ENCODE results near the gene EVC.

Gene EVC

DNA sequence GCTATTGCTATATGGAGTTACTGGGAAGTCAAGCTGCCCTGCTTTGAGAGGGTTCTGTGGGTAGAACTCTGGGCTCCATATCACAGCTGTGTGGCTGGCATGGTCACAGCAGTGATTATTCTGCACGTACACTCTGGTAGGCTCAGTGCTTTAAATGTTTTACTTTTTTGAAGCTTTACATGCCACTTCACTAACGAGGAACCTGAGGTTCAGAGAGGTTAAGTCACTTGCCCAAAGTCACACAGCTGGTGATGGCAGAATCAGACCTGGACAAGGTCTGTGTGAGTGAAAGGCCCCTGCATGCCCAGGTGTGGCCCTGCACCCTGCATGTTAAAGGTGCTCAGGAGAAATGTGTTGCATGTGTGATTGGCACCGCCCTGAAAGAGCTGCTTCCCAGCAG lies 24.5 kb downstream of the EVC start:
- DNase-seq: no peak

DNA sequence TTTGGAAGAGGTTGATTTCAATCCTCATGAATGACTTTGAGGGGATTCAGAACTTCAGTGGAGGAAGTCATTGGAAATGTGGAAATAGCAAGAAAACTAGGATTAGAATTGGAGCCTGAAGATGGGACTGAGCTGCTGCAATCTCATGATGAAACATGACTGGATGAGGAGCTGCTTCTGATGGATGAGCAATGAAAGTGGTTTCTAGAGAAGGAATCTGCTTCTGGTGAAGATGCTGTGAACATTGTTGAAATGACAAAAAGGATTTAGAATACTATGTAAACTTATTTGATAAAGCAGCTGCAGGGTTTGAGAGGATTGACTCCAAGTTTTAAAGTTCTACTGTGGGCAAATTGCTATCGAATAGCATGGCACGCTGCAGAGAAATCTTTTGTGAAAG lies 27.1 kb downstream of the EVC start:
- DNase-seq: no peak

DNA sequence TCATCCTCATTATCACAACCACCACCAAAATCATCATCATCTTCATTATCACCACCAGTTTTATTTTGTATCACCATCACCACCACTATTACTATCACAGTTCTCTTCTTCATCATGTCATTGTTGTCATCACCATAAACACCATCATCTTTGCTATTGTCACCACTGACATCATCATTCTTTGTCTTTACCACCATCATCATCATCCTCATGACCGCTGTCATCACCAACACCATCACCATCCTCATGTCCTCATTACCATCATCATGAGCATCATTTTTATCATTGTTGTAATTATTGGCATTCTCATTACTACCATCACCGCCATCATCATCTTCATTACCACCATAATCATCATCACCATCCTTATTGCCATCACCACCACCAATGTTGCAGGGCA lies 31.4 kb downstream of the EVC start:
- no peak for DNase-seq

DNA sequence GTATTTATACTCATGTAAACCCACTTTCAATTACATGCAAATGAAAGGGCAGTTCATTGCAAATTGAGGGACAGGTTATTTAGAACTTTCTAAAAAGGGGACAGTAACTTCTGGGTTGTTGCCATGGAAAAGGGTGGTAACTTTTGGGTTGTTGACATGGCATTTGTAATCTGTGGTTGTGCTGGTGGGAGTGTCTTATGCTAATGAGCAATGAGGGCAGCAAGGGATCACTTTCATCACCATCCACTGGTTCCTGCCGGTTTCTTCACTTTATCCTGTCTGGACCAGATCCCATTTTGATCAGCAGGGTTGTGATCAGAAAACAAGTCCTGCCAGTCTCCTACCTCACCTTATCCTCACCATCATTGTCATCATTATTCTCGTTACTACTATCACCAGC lies 32.0 kb downstream of the EVC start:
- DNase-seq: no peak

DNA sequence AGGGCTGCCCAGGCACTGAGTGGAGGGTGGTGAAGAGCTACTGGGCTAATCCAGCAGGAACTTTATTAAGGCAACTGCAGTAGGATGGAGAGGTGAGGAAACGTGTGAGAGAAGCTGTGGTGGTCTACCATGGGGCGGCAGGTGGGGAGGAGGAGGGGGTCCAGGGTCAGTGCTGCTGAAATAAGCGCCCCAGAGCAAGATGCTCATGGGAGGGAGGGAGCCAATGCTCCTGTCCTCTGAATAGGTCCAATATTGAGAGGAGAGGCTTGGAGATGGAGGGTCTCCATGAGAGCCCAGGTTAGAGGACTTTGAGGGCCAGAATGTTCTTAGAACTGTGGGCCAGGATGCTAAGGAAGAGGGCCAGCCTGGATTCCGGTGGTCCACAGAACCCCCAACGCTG lies 35.2 kb downstream of the EVC start:
- DNase-seq: no peak

DNA sequence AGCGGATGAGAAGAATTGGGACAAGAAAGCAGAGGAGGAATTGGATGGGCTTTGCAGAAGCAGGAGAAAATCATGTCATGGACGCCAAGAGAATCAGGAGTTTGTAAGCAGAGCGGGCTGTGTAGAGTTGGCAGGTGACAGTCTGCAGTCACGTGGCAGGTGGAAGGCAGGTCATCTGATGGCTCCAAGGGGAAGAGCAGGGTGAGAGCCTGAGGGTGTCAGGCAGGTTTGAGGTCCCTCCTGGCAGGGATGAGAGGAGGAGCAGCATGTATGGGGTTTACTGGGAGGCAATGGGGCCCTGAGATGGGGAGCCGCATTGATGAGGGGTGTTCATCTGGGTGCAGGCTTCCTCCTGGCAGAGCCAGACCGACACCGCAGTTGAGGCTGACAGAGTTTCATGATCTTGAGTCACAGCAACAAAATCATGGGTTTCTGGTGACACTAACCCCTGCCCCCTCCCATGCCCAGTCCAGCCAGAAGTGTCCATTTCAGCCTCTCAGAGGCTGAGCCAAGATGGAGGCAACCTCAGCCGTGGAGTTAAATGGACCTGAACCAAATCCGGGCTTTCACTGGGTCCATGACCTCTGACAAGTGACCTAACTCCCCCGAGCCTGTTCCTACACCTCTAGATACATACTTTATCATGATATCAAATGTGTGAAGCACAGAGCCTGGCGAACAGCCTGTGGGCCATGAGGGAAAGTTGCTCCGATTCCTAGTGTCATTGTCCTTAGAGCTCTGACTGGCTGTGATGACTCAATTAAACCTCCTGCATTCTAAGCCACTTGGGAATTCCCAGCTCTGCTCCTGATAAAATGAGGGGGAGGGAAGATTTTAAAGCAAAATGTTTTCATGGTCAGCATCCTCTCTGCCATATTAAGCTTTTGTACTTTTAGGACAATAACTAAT lies 36.1 kb downstream of the EVC start:
- no peak for DNase-seq

DNA sequence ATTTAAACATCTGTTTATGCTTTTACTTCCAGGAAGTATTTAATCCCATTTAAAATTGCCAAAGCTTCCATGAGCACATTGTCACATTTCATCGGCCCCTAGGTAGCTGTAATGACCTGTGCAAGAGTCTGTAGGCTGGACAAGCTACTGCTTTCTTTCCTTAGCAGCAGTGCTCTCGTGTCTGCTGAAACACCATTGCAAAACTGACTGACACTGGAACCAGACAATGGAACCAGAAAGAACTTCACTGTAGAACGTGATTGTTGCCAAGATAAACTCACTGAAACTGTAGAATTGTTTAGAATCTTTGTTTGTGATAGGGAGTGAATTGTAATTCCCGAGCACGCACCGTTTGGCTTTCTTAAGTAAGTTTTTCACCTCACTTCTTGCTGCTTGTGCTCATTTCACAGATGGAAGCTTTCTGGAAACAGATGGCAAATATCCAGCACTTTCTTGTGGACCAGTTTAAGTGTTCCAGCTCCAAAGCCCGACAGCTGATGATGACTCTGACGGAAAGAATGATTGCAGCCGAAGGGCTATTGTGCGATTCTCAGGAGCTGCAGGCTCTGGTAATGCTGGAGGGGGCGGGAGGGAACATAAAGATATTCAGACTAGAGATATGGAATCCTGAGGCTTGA lies 36.9 kb downstream of the EVC start:
- no peak for DNase-seq

DNA sequence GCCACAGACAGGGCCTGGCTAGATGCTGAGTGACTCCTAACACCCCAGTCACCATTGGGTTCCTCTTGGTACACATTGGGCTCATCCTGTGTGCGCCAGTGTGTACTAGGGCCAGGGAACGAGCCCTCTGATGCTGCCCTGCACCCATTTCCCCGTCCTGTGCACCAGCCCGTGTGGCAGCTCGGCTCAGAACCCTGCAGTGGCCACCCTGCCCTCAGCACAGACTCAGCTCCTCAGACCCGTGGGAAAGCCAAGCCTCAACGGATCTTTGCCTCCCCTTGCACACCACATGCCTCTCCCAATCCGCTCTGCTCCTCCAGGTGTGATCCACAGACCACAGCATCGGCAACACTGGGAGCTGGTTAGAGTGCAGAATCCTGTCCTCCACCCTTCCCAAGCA lies 38.6 kb downstream of the EVC start:
- no peak for DNase-seq

DNA sequence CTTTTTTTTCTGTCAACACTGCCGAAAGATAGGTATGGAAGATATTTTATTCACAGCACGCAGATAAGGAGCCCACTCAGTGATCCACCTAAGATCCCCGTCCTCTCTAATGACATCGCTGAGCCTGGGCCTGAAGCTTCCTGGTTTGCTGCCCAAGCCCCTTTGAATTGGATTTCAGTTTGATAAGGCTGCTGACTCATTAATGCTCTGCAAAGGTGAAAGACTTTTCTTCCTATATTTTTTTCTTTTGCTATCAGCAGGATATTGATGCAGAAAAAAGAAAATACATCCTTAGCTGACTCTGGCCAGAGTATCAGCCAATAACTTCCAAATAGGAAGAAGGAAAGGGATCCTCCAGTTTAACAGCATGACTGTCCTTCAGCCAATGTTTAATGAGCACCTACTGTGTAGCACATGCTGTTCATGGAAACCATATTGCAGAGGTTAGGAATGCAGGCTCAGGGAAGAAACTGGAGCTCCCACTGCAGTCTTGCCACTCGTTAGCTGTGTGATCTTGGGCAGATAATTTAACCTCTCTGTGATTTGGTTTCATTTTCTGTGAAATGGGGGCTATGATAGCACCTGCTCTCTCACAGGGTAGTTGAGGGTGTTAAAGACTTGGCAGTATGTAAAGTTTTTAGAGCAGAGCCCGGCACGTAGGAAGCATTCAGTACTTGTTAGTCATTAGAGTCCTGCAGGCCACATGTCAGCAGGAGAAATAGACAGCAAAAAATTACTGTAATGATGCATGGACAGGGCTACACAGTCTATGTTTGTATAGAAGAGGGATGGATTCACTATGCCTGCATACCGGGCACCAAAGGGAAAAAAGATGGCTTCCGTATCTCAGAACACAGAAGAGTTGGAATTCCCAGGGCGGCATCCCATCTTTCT lies 39.3 kb downstream of the EVC start:
- DNase-seq: no peak

DNA sequence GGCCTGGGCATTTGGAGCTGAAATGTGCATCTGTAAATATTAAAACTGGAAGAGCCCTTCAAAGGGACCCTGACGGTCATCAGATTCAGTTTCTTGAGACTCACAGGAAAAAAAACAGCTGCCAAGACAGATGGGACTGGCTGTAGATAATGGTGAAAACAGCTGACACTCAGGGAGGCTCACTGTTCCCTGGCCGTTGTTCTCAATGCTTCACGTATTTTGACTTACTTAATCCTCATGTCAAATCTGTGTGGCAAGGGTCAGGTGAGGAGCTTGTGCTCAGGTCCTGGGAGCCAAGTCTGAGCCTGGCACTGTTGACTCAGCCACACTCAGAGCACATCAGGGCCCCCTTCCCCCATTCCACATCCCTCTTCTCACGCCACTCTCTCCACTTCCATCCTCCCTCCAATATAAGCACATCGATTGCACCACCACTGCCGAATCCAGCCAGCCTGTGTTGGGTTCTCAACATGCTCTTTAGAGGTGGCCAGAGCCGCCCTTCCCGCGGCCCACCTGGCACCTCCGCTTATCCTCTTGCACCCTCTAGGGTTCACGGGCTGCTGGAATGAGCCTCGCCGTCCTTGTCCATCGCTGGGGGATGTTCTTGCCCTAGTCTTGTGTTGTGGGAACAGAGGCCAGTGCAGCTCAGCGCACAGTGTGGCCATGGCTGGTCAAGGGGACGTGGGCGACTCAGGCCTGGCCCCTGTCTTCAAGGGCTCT lies 40.1 kb downstream of the EVC start:
- no peak for DNase-seq

DNA sequence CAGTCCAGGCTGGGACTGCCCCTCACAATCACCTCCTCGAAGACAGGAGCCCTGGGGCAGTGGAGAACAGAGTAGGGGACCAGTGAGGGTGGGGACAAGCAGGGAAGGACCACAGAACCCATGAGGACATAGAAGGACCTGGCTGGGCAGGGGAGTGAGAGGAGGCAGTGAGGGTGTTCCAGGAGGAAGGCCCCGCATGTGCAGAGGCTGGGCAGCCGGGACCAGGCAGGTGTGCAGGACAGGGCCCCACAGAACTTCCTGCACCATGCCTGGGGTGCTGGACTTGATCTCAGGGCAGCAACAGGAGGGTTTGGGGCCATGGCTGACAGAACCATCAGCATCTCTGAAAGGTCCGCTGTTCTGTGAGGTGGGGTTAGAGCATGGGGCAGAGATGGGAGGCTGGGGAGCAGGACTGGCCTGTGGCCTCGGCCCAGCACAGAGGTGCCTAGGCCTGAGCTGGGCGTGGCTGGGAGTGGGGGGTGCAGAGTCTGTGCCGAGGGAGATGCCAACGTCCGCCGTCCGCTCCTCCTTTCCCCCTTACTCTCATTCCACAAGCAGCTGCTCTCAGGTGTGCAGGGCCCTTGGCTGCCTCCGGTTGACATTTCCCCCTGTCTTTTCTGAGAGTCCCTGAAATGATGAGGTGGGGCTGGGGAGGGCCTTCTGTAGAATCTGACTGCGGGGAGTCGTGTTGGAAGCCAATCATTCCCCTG lies 40.8 kb downstream of the EVC start:
- no peak for DNase-seq

DNA sequence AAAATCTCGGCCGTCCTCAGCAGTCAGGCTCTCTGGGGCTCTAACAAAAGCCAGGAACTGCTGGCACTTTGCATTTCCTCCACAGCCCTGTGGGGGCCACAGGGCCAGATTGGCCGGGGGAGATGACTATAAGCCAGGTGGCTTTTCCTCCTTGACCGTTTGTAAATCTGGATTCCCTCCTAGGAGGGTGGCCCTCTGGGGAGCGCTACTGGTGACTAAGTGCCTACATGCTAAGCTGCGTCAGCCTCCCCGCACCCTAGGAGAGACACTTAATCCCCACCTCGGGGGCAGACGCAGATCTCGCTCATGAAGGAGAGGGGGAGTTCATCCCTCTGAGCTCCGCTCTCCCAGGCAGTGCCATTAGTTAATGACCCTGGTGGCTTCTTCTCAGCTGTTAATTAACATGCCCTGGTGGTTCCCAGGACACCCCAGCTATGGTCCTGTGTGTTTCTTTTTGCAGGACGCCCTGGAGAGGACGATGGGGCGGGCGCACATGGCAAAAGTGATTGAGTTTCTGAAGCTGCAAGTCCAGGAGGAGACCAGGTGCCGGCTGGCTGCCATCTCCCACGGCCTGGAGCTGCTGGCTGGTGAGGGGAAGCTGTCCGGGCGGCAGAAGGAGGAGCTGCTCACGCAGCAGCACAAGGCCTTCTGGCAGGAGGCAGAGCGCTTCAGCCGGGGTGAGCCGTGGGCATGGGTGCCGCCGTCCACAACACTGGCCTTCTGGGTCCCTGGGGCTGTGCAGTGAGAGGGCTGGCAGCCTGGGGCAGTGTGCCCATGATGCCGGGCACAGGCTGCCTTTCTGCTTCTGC lies 41.6 kb downstream of the EVC start:
- no peak for DNase-seq

DNA sequence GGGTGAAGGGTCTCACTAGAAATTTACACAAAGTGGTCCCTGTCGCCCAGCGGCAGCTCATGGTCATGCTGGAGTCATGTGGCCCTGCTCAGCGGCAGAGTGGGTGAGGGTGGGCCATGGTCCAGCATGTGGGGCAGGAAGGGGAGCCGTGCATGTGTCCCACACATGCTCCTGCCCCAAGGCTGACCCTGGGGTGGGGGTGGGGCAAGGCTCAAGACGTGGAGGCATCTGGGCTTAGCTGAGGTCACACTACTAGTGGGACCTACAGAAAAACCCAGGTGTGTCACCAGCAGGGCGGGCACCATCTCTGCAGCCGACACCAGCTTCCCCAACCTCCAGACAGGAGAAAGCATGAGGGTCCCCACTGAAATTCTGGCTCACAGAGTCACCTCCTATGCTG lies 42.4 kb downstream of the EVC start:
- no peak for DNase-seq

DNA sequence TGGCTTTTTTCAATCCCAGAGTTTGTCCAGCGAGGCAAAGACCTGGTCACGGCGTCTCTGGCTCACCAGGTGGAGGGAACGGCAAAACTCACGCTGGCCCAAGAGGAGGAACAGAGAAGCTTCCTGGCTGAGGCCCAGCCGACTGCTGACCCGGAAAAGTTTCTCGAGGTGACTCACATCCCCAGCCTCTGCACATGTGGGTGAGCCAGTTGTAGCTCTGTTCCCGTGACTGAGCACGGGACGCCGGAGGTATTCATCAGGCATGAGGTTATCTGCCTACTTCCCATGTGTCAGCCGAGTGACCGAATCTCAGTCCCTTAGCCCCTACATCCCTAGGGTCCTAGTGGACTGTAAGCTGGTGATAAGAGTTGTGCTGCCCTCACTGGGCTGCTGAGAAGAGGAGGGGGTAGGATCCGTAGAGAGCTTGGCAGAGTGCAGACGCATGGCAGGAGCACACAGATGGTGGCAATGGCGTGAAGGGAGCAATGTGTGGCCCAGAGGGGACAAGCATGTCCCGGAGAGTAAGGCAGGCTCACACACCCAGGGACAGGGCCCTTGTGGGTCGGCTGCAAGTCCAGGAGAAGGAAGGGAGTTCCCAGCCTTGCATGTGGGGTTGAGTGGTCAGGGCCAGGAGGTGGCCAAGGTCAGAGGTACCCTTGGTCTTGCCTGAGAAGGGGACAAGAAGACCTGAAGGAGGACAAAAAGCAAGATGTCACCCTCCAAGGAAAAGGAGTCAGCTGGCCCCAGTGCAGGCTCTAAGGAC lies 42.9 kb downstream of the EVC start:
- DNase-seq: no peak

DNA sequence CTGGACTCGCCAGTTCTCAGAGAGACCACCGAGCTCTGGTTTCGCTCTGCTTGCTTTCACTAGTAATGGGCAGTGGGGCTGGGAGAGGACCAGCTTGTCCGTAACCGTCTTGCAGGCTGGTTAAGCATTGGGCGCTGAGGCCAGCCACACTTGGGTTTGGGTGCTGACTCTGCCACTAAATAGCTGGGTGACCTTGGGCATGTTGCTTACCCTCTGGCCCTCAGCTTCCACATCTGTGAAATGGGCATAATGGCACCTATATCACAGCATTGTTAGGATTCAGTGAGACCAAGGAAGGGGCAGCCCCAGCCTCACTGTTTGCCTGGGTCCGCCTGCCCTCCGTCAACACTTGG lies 43.5 kb downstream of the EVC start:
- DNase-seq: no peak

DNA sequence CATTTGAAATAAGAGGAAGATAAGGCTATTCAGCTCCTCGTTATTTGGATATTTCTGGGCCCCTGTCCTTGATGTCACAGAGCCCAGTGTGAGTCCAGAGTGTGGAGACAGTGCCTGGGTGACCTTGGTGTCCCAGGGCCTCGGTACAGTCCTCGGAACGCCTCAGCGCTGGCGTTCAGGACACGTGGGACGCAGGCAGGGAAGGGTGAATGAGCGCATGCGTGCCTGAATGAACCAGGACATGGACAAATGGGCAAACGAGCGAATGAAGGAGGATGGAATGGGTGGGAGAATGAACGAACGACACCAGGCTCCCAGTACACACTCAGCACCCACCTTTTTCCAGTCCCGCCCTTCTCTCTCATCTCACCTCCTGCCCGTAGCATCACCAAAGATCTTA lies 44.2 kb downstream of the EVC start:
- DNase-seq: no peak

DNA sequence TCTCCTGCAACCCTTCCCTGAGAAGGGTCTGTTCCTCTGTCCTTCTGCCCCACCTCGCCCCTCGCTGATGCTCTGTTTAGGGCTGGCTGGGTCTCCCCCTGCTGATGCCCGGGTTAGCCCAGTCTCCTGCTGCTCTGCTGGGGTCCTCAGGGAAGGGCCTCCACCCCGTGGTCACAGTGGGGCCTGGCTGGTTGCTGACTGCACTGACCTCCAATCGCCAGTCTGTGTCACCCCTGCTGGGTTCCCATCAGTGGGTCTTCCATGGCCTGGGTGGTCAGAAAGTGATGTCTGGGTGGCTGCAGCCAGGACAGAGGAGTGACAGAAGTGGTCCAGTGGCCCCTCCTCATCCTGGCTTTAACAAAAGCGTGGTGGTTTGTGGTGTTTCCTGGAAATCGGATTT lies 44.7 kb downstream of the EVC start:
- no peak for DNase-seq

DNA sequence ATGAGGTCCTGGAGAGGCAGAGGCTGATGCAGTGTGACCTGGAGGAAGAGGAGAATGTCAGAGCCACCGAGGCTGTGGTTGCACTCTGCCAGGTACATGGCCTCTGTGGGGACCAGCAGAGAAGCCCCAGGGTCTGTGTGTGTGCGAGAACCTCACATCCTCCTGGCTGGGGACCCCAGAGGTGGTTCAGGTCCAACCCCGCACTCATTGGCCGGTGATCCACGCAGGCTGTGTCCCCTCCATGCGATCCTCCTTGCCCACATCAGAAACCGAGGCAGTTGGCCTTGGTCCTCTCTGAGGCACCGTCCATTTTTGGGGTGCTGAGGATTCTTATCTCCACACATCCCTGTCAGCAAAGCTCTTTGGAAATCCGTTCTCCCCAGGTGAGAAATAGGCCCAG lies 45.3 kb downstream of the EVC start:
- no peak for DNase-seq

DNA sequence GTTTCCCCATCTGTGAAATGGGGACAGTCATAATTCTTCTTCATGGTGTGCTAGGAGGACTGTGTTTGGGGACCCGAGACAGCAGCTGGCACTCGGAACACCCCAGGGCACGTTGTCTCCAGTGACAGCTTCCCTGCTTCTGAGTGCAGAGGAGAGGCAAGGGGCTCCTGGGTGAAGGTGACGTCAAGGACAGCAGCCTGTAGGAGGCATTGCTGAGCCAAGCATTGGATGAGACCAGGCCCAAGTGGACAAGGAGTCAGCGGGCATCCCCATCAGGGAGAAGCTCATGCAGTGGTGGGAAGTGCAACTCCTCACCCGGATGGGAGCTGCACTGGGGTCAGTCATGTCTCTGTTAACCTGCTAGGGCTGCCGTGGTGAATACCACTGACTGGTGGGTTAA lies 46.1 kb downstream of the EVC start:
- DNase-seq: no peak

DNA sequence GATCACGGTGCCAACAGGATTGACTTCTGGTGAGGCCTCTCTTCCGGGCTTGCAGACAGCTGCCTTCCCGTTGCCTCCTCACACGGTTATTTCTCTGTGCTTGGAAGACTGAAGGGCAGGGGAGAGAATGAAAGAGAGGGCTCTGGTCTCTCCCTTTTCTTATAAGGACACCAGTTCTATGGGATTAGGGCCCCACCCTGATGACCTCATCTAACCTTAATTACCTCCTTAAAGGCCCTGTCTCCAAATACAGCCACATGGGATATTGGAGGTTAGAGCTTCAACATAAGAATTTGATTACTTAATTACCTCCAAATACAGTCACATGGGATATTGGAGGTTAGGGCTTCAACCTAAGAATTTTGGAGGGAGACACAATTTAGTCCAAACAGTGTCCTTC lies 46.5 kb downstream of the EVC start:
- DNase-seq: no peak

DNA sequence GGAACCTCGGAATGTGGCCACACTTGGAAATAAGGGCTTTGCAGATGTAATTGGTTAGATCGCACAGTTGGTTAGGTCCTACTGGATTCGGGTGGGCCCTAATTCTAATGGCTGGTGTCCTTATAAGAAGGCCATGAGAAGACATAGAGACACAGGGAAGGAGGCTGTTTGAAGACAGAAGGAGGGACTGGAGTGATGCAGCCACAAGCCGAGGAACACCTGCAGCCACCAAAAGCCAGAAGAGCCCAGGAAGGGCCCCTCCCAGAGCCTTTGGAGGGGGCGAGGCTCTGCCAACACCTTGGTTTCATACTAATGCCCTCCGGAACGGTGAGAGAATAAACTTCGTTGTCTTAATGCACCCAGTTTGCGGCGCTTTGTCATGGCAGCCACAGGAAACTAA lies 47.0 kb downstream of the EVC start:
- DNase-seq: no peak
